Hepatocyte (in vitro differentiated cells): Measurements from ENCODE around the gene B3GALT2. TPM values are rescaled to one million over a fixed set of nuclear protein-coding genes. Genes with fewer than 3 reads are reported as not detected.

Source experiments
- DNase-seq: peaks from one replicate; pipeline ENCODE4 v3.0.0-alpha.2; 2016; ENCODE audit warnings: low spot score
- H2AFZ ChIP-seq: fragments of 200-600 bp; sonication (generic); 2 replicates; pipeline ENCODE4 v1.6.0; 2016; ENCODE audit warnings: antibody characterized with exemption, mild to moderate bottlenecking
- H3K27ac ChIP-seq: fragments of 200-600 bp; sonication (generic); 2 replicates; pipeline ENCODE4 v1.5.1; 2016; ENCODE audit warnings: mild to moderate bottlenecking
- H3K27me3 ChIP-seq: fragments of 200-600 bp; sonication (generic); 2 replicates; pipeline ENCODE4 v1.6.1; 2016
- H3K36me3 ChIP-seq: fragments of 200-600 bp; sonication (generic); replicated peaks from 2 replicates; pipeline ENCODE4 v1.5.1; 2016; ENCODE audit warnings: low read depth; ENCODE audit not compliant: insufficient read depth
- H3K4me1 ChIP-seq: fragments of 200-600 bp; sonication (generic); 2 replicates; pipeline ENCODE4 v1.5.1; 2016; ENCODE audit warnings: mild to moderate bottlenecking, moderate library complexity; ENCODE audit not compliant: insufficient read depth
- H3K4me2 ChIP-seq: fragments of 200-600 bp; sonication (generic); 2 replicates; pipeline ENCODE4 v1.6.0; 2016
- H3K4me3 ChIP-seq: fragments of 200-600 bp; sonication (generic); 2 replicates; pipeline ENCODE4 v1.5.1; 2016; ENCODE audit warnings: mild to moderate bottlenecking
- H3K79me2 ChIP-seq: fragments of 200-600 bp; sonication (generic); 2 replicates; pipeline ENCODE4 v1.6.0; 2017; ENCODE audit warnings: mild to moderate bottlenecking
- H3K9me2 ChIP-seq: fragments of 200-600 bp; sonication (generic); replicated peaks from 2 replicates; pipeline ENCODE4 v1.6.0; 2017; ENCODE audit warnings: mild to moderate bottlenecking; ENCODE audit not compliant: insufficient read depth
- H3K9me3 ChIP-seq: fragments of 200-600 bp; sonication (generic); 2 replicates; pipeline ENCODE4 v1.5.1; 2016; ENCODE audit warnings: low read depth, mild to moderate bottlenecking
- H4K20me1 ChIP-seq: fragments of 200-600 bp; sonication (generic); 2 replicates; pipeline ENCODE4 v1.6.0; 2016; ENCODE audit warnings: mild to moderate bottlenecking; ENCODE audit not compliant: insufficient read depth, poor library complexity, severe bottlenecking
- EZH2 ChIP-seq: fragments of 200-600 bp; sonication (generic); IDR thresholded peaks from 2 replicates; pipeline ENCODE4 v1.6.1; 2016; ENCODE audit warnings: antibody characterized with exemption, mild to moderate bottlenecking, borderline replicate concordance
- EZH2phosphoT487 ChIP-seq: fragments of 200-600 bp; sonication (generic); IDR thresholded peaks from one replicate; pipeline ENCODE4 v1.6.1; 2018; ENCODE audit warnings: antibody characterized with exemption, mild to moderate bottlenecking, low read depth, moderate library complexity; ENCODE audit not compliant: unreplicated experiment, severe bottlenecking
- WGBS: methylation state at CpG from one replicate; pipeline ENCODE4 v1.1.6; 2016; ENCODE audit warnings: low lambda C conversion rate; ENCODE audit errors: missing lambda C conversion rate; 5-methylcytosine and 5-hydroxymethylcytosine counted together
- polyA plus RNA-seq: library from polyadenylated mRNA; unstranded; fragments of >200 nt; fragmentation: Nextera tagmentation; extraction: Ambion mirVana; gene quantifications from 2 replicates; pipeline ENCODE4 v1.2.1, GENCODE V29; 2016
- total RNA-seq: library from RNA; depleted of rRNA; stranded (reverse); fragments of >200 nt; gene quantifications from 2 replicates; pipeline ENCODE4 v1.2.3, GENCODE V29; 2014
- TF ChIP-seq, protein P1 (sequence below): fragments of 200-600 bp; sonication (generic); IDR thresholded peaks from 2 replicates; pipeline ENCODE4 v1.5.1; 2016; ENCODE audit warnings: antibody characterized with exemption, mild to moderate bottlenecking; ENCODE audit not compliant: poor library complexity

The B3GALT2 gene
- total and polyA plus RNA-seq, 2 experiments from 2014 or later: 1.4 to 9.7 TPM

DNA sequence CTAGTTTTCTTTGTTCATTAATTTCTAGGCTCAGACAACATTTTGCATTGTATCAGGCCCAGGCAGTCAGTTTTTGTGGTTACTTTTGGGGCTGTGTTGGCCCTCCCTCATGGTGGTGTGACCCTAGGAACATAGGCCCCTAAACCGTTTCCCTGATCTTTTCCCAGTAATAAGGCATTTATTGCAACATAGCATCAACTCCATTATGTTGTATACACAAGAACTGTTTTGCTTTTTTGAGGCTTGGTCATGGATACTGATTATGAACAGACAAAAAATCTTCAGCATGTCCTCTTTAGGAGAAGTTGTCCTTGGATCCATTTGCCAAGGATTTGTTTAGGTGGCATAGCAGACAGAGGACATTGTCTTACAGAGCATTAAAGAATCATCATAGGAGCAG, 10.3 kb downstream of the B3GALT2 start:
- Histone ChIP-seq H3K4me3 (no peak overlapping the region), H3K27ac (no peak overlapping the region), H4K20me1 (no peaks in the 10 kb centered on the region), H3K4me1 (no peaks in the 10 kb centered on the region), H3K9me3 (no peaks in the 10 kb centered on the region), H3K27me3 (no peaks in the 10 kb centered on the region), H3K79me2 (peaks cover 48% of the 10 kb centered on the region), H3K4me2 (no peak overlapping the region), H3K9me2 (no peaks in the 10 kb centered on the region), H2AFZ (no peak overlapping the region), H3K36me3 (no peaks in the 10 kb centered on the region)
- WGBS: 74% methylated on average over 1 of the region's 1 CpG
- TF ChIP-seq EZH2phosphoT487: no peak
- TF ChIP-seq, protein P1, sequence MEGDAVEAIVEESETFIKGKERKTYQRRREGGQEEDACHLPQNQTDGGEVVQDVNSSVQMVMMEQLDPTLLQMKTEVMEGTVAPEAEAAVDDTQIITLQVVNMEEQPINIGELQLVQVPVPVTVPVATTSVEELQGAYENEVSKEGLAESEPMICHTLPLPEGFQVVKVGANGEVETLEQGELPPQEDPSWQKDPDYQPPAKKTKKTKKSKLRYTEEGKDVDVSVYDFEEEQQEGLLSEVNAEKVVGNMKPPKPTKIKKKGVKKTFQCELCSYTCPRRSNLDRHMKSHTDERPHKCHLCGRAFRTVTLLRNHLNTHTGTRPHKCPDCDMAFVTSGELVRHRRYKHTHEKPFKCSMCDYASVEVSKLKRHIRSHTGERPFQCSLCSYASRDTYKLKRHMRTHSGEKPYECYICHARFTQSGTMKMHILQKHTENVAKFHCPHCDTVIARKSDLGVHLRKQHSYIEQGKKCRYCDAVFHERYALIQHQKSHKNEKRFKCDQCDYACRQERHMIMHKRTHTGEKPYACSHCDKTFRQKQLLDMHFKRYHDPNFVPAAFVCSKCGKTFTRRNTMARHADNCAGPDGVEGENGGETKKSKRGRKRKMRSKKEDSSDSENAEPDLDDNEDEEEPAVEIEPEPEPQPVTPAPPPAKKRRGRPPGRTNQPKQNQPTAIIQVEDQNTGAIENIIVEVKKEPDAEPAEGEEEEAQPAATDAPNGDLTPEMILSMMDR: no peak
- no peak for TF ChIP-seq EZH2
- no peak for DNase-seq

DNA sequence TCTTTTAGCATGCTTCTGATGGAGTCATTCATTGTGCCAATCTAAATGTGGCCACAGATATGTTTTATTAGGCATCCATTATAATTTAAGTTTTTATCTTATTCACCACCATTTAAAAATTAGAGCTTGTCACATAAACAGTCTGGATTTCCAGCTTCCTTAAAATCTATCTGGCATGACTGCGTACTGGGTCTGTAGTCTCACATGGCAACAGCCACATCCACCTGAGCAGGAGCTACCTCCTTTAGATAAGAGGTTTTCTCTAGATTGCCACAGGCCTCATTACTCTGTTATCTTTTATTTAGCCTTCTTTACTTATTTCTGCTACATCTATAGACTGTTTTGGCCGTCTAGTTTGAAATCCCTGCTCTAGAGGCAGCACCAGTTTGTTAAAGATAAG, 29.1 kb downstream of the B3GALT2 start:
- no peaks in the 10 kb centered on the region for H3K27me3 ChIP-seq
- H3K9me3 ChIP-seq: no peaks in the 10 kb centered on the region
- no peak overlapping the region for H3K27ac ChIP-seq
- peak; percentile 7 for DNase-seq
- H2AFZ ChIP-seq: no peak overlapping the region
- H3K9me2 ChIP-seq: no peaks in the 10 kb centered on the region
- WGBS: 49% methylated on average over 2 of the region's 2 CpGs
- H3K36me3 ChIP-seq: no peaks in the 10 kb centered on the region
- H3K4me2 ChIP-seq: no peak overlapping the region
- H4K20me1 ChIP-seq: no peaks in the 10 kb centered on the region
- H3K4me1 ChIP-seq: peaks cover 16% of the 10 kb centered on the region
- no peak for TF ChIP-seq EZH2phosphoT487
- TF ChIP-seq EZH2: no peak
- TF ChIP-seq, protein P1: no peak
- peaks cover 16% of the 10 kb centered on the region for H3K79me2 ChIP-seq
- no peak overlapping the region for H3K4me3 ChIP-seq

DNA sequence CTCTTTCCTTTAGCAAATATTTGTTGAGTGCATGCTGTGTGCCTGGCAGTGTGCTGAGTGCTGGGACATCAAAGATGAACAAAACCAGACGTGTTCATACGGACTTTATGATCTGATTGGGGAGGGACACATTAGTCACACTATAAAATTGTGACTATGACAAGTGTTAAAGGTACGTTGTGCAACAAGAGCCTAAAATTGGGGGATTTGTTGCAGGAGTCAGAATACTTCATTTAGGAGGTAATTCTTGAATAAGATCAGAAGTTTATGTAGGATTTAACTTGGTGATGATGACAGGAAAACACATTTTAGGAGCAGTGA, 29.6 kb downstream of the B3GALT2 start:
- Histone ChIP-seq H3K9me3 (no peaks in the 10 kb centered on the region), H3K4me3 (no peak overlapping the region), H3K9me2 (no peaks in the 10 kb centered on the region), H2AFZ (no peak overlapping the region), H3K27ac (peak overlapping the region; percentile 17), H3K4me1 (peaks cover 16% of the 10 kb centered on the region), H3K4me2 (peak overlapping the region; percentile 20), H3K36me3 (no peaks in the 10 kb centered on the region), H3K79me2 (peaks cover 14% of the 10 kb centered on the region), H4K20me1 (no peaks in the 10 kb centered on the region), H3K27me3 (no peaks in the 10 kb centered on the region)
- 41% methylated on average over 3 of the region's 3 CpGs for WGBS
- TF ChIP-seq EZH2phosphoT487 (no peak), EZH2 (no peak)
- TF ChIP-seq, protein P1: no peak
- no peak for DNase-seq
